IgD-negative memory B cell (primary cell): ENCODE measurements around the gene DUSP16. TPM values are rescaled to one million over a fixed set of nuclear protein-coding genes. Genes with fewer than 3 reads are reported as not detected.
"Not testable (repeated sequence)": the region's sequence is repeated elsewhere in the genome, so short reads cannot be mapped to it uniquely, and the experiment has no call there.

ENCODE experiments used
- H3K27ac Mint-ChIP-seq, 3 donors: one replicate each; pipeline ENCODE4 v1.8.0; 2020 to 2022; ENCODE audit warnings: mild to moderate bottlenecking in 3 of 3, mixed read lengths in 3 of 3, moderate library complexity in 1 of 3
- H3K27me3 Mint-ChIP-seq: one replicate; pipeline ENCODE4 v1.8.0; 2021; ENCODE audit warnings: mixed read lengths
- H3K36me3 Mint-ChIP-seq: one replicate; pipeline ENCODE4 v1.8.0; 2020; ENCODE audit warnings: mild to moderate bottlenecking, mixed read lengths
- H3K4me1 Mint-ChIP-seq, 3 donors: one replicate each; pipeline ENCODE4 v1.8.0; 2020 to 2022; ENCODE audit warnings: mixed read lengths in 3 of 3, mild to moderate bottlenecking in 1 of 3
- H3K4me3 Mint-ChIP-seq, 4 donors: one replicate each; pipeline ENCODE4 v1.8.0; 2020 to 2022; ENCODE audit warnings: mild to moderate bottlenecking in 4 of 4, mixed read lengths in 4 of 4, moderate library complexity in 3 of 4
- H3K9me3 Mint-ChIP-seq, 3 donors: one replicate each; pipeline ENCODE4 v1.8.0; 2020 to 2021; ENCODE audit warnings: mixed read lengths in 3 of 3, mild to moderate bottlenecking in 1 of 3
- polyA plus RNA-seq: library from polyadenylated mRNA; unstranded; fragments of 300-500 nt; fragmentation: Illumina TruSeq; gene quantifications from one replicate; pipeline ENCODE4 v1.2.3, GENCODE V29; 2021

Gene DUSP16
- polyA plus RNA-seq, 1 donor from 2014 or later = 0.30 TPM

DNA sequence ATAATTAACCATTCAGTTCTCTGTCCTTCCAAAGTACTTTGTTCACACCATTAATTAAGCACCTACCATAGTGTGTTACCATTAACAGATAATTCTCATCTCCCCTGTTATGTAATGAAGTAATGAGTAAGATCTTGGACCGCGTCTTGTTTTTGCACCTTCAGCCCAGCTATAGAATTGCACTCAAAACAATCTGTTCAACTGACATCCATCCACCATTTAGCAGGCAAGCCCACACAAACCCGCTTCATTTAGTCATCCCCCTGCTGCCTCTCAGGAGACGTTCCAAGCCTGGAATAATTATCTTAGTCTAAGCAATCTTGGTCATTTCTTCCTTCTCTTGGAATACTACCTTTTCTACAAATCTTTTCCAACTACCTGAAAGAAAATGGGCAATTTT, 74.4 kb downstream of the DUSP16 start:
- H3K4me1 Mint-ChIP-seq = peaks cover 0 to 7% (median 0%) of the 10 kb centered on the region in 3 donors
- no peak overlapping the region for H3K4me3 Mint-ChIP-seq
- H3K9me3 Mint-ChIP-seq = no peaks in the 10 kb centered on the region
- no peaks in the 10 kb centered on the region for H3K27me3 Mint-ChIP-seq
- H3K27ac Mint-ChIP-seq = no peak overlapping the region
- peaks cover 2% of the 10 kb centered on the region for H3K36me3 Mint-ChIP-seq

DNA sequence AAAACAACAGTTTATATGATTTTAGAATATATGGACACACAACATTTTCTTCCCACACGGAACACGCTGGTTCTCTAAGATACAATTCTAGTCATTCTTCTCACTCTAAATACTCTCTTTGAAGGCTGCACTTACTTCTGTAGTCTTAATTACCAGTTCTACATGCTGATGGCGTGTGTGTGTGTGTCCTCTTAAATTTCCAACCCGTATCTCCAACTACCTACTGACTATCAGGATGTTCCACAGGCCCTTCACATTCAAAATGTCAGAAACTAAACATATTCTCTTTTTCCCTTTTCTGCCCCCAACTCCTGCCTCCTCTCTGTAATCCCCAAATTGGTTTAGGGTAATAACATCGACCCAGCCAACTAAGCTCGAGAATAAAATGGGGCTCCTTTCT, 75.2 kb downstream of the DUSP16 start:
- peaks cover 3 to 10% (median 5%) of the 10 kb centered on the region in 3 donors for H3K4me1 Mint-ChIP-seq
- no peaks in the 10 kb centered on the region for H3K27me3 Mint-ChIP-seq
- H3K36me3 Mint-ChIP-seq = peaks cover 2% of the 10 kb centered on the region
- no peak overlapping the region for H3K4me3 Mint-ChIP-seq
- H3K27ac Mint-ChIP-seq = no peak overlapping the region
- H3K9me3 Mint-ChIP-seq = no peaks in the 10 kb centered on the region

DNA sequence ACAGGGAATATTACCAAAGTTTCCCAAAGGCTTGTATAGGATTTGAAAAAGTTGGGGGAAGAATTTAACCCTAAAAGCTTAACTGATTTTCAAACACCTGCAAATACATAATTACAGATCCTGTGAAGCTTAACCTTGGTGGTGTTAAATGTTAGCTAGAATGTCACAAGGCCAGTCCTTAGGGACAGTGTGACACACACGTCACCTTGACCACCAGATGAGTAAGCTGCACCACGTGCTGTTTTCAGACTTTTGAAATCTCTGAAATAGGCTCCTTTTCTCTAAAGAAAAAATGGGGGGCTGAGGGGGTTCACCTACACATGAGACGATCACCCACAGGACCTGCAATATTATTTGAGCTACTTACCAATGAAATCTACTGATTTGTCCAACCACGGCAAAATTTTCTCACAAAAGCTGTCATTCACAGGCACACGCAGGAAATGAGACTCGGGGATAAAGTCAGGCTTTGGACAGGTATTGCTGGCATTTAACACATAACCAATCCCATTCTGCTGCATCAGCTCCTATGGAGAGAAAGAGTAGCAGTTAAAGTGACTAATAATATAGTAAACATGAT, 75.9 kb downstream of the DUSP16 start:
- no peak overlapping the region for H3K4me3 Mint-ChIP-seq
- peaks cover 5 to 10% (median 9%) of the 10 kb centered on the region in 3 donors for H3K4me1 Mint-ChIP-seq
- H3K36me3 Mint-ChIP-seq = peaks cover 2% of the 10 kb centered on the region
- no peaks in the 10 kb centered on the region for H3K9me3 Mint-ChIP-seq
- H3K27ac Mint-ChIP-seq = no peak overlapping the region
- no peaks in the 10 kb centered on the region for H3K27me3 Mint-ChIP-seq

DNA sequence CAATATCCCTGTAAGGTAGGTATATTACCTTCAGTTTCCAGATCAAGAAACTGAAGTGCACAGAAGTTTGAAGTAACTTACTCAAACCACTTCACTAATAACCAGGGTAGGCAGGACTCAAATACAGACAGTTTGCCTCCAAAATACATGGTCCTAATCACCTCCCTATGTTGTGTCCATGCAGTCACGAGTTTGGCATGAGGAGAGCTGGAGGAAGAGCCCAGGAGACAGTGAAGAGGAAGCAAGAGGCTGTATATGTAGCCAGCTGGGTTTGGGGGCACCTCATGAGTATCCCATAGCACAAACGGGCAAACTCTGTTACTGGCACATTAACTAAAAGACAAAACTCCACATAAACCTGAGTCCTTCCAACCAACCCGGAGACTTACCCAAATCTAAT, 79.2 kb downstream of the DUSP16 start:
- Mint-ChIP-seq H3K27me3 (no peaks in the 10 kb centered on the region), H3K36me3 (peaks cover 2% of the 10 kb centered on the region), H3K27ac (peak overlapping the region in 1 of 3 donors; percentile 11), H3K4me1 (peaks cover 5 to 12% (median 9%) of the 10 kb centered on the region in 3 donors), H3K4me3 (no peak overlapping the region), H3K9me3 (no peaks in the 10 kb centered on the region)

DNA sequence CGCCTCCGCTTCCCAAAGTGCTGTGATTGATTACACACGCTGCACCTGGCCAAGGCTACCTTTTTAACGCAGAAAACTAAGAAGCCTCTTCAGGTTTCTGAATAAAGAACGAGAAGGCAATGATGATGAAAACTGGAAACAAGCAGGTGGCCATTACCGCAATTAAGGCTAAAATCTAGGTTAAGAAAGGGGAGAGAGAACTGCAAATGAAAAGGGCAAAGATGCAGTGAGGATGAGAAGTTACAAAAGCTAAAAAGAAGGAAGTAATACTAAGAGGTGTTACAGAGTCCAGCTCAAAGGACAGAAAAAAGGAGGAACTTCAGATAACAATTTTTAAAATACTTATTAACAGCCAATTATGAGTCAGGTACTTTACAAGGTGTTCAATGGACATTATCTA, 79.7 kb downstream of the DUSP16 start:
- Mint-ChIP-seq H3K27me3 (no peaks in the 10 kb centered on the region), H3K27ac (peak overlapping the region in 1 of 3 donors; percentile 13), H3K4me3 (peak overlapping the region in 1 of 4 donors; percentile 18), H3K4me1 (peaks cover 5 to 12% (median 9%) of the 10 kb centered on the region in 3 donors), H3K36me3 (peaks cover 2% of the 10 kb centered on the region), H3K9me3 (no peaks in the 10 kb centered on the region)

DNA sequence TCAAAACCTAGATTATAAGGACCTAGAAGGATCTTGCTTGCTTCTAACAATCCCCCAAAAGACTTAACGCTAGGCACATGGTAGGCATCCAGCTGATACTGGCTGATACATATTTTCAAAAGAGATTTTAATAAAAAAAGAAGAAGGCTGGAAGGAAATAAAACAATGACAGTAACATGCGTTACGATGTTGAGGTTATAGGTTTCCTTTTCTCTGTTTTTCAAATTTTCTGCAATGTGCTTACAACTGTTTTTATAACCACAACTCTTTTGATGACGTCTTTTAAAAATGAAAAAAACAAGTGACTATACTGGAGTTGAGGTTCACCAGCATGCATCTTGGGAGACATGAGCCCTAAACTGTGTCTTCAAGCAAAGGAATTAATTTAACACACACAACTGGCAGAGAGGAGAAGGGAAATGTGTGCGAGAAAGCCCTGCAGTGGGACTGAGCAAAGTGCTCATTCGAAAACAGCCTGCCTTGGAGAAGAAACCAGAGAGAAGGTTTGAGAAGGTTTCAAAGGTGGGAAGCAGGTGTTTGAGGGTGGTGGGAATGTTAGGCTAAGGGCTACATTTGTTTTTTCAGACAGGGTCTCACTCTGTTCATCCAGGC, 80.4 kb downstream of the DUSP16 start:
- Mint-ChIP-seq H3K27ac (peak overlapping the region in 2 of 3 donors; percentile 14 to 36), H3K4me1 (peaks cover 5 to 12% (median 9%) of the 10 kb centered on the region in 3 donors), H3K9me3 (no peaks in the 10 kb centered on the region), H3K36me3 (peaks cover 2% of the 10 kb centered on the region), H3K27me3 (no peaks in the 10 kb centered on the region), H3K4me3 (peak overlapping the region in 1 of 4 donors; percentile 13)

DNA sequence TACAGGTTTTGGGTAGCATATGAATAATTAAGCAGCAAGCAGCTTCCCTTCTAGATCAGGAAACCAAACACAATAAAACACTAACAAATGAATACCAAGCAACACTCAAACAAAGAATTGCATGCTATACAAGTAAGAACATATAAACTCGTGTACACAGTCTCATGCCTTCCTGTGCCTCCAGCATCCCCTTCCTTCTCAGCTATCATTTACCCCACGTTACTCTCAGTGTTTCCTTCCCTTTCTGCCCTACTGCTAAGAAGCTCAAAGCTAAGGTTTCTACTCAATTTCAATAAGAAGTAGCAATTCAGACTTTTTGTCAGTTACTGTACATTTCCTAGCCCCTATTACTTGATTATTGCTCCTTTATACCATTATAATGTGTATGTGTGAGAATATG, 81.0 kb downstream of the DUSP16 start:
- Mint-ChIP-seq H3K36me3 (peaks cover 2% of the 10 kb centered on the region), H3K9me3 (no peaks in the 10 kb centered on the region), H3K4me1 (peaks cover 5 to 10% (median 9%) of the 10 kb centered on the region in 3 donors), H3K27ac (peak overlapping the region in 1 of 3 donors; percentile 5), H3K27me3 (no peaks in the 10 kb centered on the region), H3K4me3 (no peak overlapping the region)

DNA sequence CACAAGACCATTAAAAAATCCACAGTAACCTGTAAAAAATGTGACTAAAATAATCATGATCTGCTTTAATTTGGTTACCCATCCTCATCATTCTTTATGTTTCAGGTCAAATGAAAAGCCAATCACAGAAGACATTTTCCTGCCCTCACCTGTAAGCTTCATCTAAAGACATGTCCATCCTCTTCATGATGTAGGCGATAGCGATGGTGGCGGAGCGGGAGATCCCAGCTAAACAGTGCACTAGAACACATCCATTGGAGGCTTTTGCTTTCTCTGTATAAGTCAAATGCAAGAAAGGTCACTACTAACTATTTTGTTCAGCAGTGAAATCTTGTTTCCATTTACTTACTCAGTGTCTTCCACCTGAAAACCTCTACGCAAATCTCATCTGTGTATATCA, 82.6 kb downstream of the DUSP16 start:
- Mint-ChIP-seq H3K27me3 (no peaks in the 10 kb centered on the region), H3K9me3 (no peaks in the 10 kb centered on the region), H3K4me1 (peaks cover 9 to 15% (median 14%) of the 10 kb centered on the region in 3 donors), H3K36me3 (peaks cover 2% of the 10 kb centered on the region), H3K4me3 (no peak overlapping the region), H3K27ac (no peak overlapping the region)

DNA sequence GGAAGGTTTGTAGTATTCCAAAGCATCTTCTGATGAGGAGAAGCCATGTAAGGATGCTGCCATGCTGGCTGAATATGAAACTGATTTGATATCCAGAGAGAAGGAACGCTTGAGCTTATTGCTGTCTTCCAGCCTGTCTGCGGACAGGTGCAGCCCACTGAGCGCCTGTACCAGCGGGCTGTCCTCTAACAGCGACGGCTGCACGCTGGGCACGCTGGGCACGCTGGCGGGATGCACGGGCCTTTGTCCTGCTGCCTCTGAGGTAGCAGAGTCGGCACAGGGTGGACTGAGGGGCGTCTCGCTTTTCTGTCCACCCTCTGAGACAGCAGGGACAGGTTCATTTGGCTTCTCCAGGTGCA, 85.2 kb downstream of the DUSP16 start:
- no peak overlapping the region for H3K27ac Mint-ChIP-seq
- H3K9me3 Mint-ChIP-seq = no peaks in the 10 kb centered on the region
- H3K4me3 Mint-ChIP-seq = no peak overlapping the region
- H3K36me3 Mint-ChIP-seq = peaks cover 2% of the 10 kb centered on the region
- H3K27me3 Mint-ChIP-seq = no peaks in the 10 kb centered on the region
- H3K4me1 Mint-ChIP-seq = peaks cover 9 to 18% (median 11%) of the 10 kb centered on the region in 3 donors

DNA sequence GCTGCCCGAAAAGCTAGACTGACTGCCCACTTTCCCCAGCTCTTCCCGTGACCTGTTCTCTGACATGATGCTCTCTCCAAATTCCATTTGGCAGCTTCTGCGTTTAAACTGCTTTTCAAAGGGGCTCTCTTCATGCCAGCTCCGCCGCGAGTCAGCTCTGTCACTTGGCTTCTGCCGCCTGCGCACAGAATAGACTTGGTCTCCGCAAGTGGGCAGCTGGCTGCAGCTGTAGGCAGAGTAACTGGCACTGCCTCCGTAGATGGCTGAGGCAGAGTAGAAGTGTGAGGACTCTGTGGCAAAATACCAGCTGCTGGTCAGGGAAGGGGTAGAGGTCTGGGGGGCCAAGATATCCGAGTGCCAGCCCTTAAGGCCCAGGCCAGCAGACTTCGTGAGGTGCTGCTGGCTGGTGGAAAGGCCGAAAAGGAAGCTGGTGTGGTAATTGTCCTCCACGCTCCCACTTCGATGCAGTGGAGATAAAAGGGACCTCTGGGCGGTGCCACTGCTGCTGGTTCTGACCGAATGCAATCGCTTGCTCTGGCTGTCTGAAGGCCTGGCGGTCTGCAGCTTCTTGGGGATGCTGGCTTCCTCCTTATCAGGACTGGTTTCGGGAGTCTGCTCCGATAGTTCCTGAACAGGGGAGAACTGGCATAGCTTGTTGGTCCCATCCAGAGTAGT, 85.7 kb downstream of the DUSP16 start:
- peaks cover 2% of the 10 kb centered on the region for H3K36me3 Mint-ChIP-seq
- H3K27me3 Mint-ChIP-seq = no peaks in the 10 kb centered on the region
- no peaks in the 10 kb centered on the region for H3K9me3 Mint-ChIP-seq
- no peak overlapping the region for H3K4me3 Mint-ChIP-seq
- no peak overlapping the region for H3K27ac Mint-ChIP-seq
- H3K4me1 Mint-ChIP-seq = peaks cover 5 to 18% (median 9%) of the 10 kb centered on the region in 3 donors

DNA sequence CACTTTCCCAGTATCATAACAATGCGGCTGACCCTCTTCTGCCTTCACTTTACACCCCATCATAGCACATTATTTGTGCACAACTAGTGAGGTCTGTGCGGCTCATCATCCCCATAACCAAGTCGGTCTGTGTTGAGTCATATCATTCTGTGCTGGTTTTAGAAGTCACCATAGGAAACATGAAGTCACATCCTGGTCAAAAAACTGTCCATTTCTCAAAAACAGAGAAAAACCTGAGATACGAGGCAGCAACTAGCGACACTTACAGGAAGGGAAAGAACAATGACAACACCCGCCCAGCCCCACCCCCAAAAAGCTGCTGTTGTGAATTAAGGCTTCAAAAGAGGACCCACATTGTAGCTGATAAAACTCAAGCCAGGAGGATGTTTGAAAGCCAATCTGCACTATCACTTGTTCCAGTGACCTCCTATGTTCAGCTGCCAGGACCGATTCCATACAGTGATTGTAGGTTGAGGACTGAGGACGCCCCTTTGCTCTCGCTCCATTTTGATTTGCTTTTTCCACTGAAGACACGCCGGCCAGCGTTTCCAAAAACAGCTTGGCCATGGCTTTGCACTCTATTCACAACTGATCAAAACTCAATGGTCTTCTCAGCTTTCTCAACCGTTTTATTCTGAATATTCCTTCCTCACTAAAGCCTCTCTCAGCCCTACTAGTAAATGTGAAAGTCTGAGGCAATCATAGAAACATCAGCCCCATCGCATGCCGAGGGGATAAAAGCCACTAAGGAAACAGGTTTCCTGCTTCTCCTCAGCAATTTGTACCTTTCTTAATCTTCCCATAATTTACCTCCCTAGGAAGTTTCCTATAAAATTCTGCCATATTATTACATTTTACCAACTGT, 87.5 kb downstream of the DUSP16 start:
- peaks cover 5 to 15% (median 9%) of the 10 kb centered on the region in 3 donors for H3K4me1 Mint-ChIP-seq
- peaks cover 15% of the 10 kb centered on the region for H3K36me3 Mint-ChIP-seq
- H3K4me3 Mint-ChIP-seq = peak overlapping the region in 3 of 4 donors; percentile 58 to 85 (median 75)
- peak overlapping the region in 1 of 3 donors; percentile 92 for H3K27ac Mint-ChIP-seq
- H3K9me3 Mint-ChIP-seq = no peaks in the 10 kb centered on the region
- H3K27me3 Mint-ChIP-seq = no peaks in the 10 kb centered on the region

DNA sequence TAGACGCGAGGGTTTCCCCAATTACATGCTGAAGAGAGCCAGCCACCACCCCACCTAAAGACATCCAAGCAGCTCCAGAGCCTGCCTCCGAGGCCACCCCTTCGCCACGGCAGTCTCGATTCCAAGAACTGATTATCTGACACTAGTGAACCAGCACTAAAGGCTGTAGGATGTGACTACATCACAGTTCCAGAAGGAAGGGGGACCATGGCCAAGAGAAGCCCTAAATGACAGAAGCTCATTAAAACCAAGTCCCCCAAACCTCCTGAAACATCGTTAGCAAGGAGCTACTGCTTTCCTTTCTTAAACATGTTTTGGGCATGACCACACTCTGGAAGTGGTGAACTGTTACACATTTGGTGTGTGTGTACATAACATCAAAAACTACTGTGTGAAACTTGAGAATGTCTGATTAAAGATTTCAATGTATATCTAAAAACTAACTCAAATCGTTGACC, 88.2 kb downstream of the DUSP16 start:
- Mint-ChIP-seq H3K36me3 (peaks cover 19% of the 10 kb centered on the region), H3K4me1 (peaks cover 5 to 15% (median 9%) of the 10 kb centered on the region in 3 donors), H3K9me3 (no peaks in the 10 kb centered on the region), H3K27ac (peak overlapping the region in 1 of 3 donors; percentile 92), H3K4me3 (peak overlapping the region in 3 of 4 donors; percentile 17 to 85 (median 58)), H3K27me3 (no peaks in the 10 kb centered on the region)

DNA sequence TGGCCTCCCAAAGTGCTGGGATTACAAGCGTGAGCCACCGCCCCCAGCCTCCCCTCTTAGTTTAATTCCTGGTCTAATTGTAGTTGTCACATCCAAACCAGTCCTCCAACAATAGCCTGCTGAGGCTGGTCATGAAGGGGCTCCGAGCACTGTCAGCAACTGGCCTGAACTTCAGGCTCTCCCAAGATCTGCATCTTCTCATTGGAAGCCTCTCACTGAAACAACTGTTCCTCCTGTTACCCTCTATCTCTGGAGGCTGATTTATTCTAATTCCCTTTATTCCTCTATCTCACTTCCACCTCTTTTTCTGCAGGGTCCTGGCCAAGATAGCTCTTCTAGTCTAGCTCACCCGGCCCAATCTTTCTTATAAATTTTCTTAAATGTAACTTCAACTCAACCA, 89.4 kb downstream of the DUSP16 start:
- H3K36me3 Mint-ChIP-seq = peaks cover 23% of the 10 kb centered on the region
- peak overlapping the region in 1 of 4 donors; percentile 44 for H3K4me3 Mint-ChIP-seq
- peaks cover 5 to 15% (median 9%) of the 10 kb centered on the region in 3 donors for H3K4me1 Mint-ChIP-seq
- no peak overlapping the region for H3K27ac Mint-ChIP-seq
- no peaks in the 10 kb centered on the region for H3K9me3 Mint-ChIP-seq
- H3K27me3 Mint-ChIP-seq = no peaks in the 10 kb centered on the region

DNA sequence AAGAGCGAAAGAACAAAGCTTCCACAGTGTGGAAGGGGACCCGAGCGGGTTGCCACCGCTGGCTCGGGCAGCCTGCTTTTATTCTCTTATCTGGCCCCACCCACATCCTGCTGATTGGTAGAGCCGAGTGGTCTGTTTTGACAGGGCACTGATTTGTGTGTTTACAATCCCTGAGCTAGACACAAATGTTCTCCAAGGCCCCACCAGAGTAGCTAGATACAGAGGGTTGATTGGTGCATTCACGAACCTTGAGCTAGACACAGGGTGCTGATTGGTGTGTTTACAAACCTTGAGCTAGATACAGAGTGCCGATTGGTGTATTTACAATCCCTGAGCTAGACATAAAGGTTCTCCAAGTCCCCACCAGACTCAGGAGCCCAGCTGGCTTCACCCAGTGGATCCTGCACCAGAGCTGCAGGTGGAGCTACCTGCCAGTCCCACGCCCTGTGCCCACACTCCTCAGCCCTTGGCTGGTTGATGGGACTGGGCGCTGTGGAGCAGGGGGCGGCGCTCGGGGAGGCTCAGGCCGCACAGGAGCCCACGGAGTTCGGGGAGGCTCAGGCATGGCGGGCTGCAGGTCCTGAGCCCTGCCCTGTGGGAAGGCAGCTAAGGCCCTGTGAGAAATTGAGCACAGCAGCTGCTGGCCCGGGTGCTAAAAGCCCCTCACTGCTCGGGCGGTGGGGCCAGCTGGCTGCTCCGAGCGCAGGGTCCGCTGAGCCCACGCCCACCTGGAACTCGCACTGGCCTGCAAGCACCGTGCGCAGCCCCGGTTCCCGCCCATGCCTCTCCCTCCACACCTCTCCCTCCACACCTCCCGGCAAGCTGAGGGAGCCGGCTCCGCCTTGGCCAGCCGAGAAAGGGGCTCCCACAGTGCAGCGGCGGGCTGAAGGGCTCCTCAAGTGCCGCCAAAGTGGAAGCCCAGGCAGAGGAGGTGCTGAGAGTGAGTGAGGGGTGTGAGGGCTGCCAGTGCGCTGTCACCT, 90.4 kb downstream of the DUSP16 start:
- H3K27ac Mint-ChIP-seq = peak overlapping the region in 1 of 3 donors; percentile 23
- H3K9me3 Mint-ChIP-seq, H3K4me3 Mint-ChIP-seq, H3K27me3 Mint-ChIP-seq: not testable (repeated sequence)
- peaks cover 5 to 15% (median 9%) of the 10 kb centered on the region in 3 donors for H3K4me1 Mint-ChIP-seq
- peaks cover 21% of the 10 kb centered on the region for H3K36me3 Mint-ChIP-seq
